ENCODE measurements around the gene GPR4.

- TF ChIP-seq GATA3 (IDR thresholded peaks at IDR 0.05; ENCODE audit: low read depth, low read length) (no peak), GATA2 (IDR thresholded peaks at IDR 0.05; ENCODE audit: low read depth, low read length) (no peak)
Measured at GRCh38 chr19:45643024-45643926, 41.3 kb upstream of the GPR4 start.

Measured in SH-SY5Y (cell line).